Stimulated activated CD4-positive, alpha-beta T cell treated with anti-CD3 and anti-CD28 coated beads, Interleukin-12 subunit alpha, Interleukin-12 subunit beta, amount 100 ng/mL, for 4 hours (primary cell): ENCODE results near the gene DBN1.
"Not testable (repeated sequence)": the region's sequence is repeated elsewhere in the genome, so short reads cannot be mapped to it uniquely, and the experiment has no call there.

Source experiments
- DNase-seq: peaks from one replicate; pipeline ENCODE4 v3.0.0-alpha.2; 2020

The DBN1 gene

GRCh38 chr5:177427211-177427822 lies 46.1 kb downstream of the DBN1 start:
- no peak for DNase-seq

GRCh38 chr5:177426566-177427210 lies 46.7 kb downstream of the DBN1 start, which contains the start of gene GRK6:
TSS of gene GRK6 (plus strand) at chr5:177426676. CDS start at chr5:177426846, 170 bp downstream.
- DNase-seq: peak; percentile 63

- peak; percentile 98 for DNase-seq
These were observed 47.5 kb downstream of the DBN1 start for GRCh38 chr5:177425801-177426565.

- DNase-seq: no peak
These were observed 48.1 kb downstream of the DBN1 start for GRCh38 chr5:177425196-177425800.

- DNase-seq: no peak
These were observed 49.8 kb downstream of the DBN1 start for GRCh38 chr5:177423671-177424070.

- DNase-seq: no peak
These were observed 52.2 kb downstream of the DBN1 start for GRCh38 chr5:177421062-177421798.

GRCh38 chr5:177420472-177420871 lies 53.0 kb downstream of the DBN1 start:
- DNase-seq: not testable (repeated sequence)

- no peak for DNase-seq
These were observed 54.4 kb downstream of the DBN1 start for GRCh38 chr5:177419046-177419445.

- not testable (repeated sequence) for DNase-seq
These were observed 56.4 kb downstream of the DBN1 start for GRCh38 chr5:177417081-177417480.

GRCh38 chr5:177414481-177414880 lies 59.0 kb downstream of the DBN1 start:
- no peak for DNase-seq

- DNase-seq: no peak
These were observed 60.7 kb downstream of the DBN1 start for GRCh38 chr5:177412603-177413233.

- DNase-seq: no peak
These were observed 62.9 kb downstream of the DBN1 start for GRCh38 chr5:177410575-177410974.

- no peak for DNase-seq
These were observed 64.2 kb downstream of the DBN1 start, which contains the start of gene F12 for GRCh38 chr5:177409043-177409801. TSS of gene F12 (minus strand) at chr5:177409564. CDS start at chr5:177409527, 37 bp downstream.
